Esophagus muscularis mucosa (tissue), 4 donors: ENCODE measurements around the gene CD96. TPM values are rescaled to one million over a fixed set of nuclear protein-coding genes. Genes with fewer than 3 reads are reported as not detected.

Experiments
- DNase-seq: peaks from one replicate; pipeline ENCODE4 v3.0.0-alpha.2; 2017; ENCODE audit errors: extremely low spot score
- H3K27ac ChIP-seq, 4 donors: fragments of 200-600 bp; sonication (generic); replicated peaks in 1 of 4; 1 replicate in 3 of 4; 2 replicates in 1 of 4; pipeline ENCODE4 v1.5.1; 2016 to 2019; ENCODE audit warnings: mild to moderate bottlenecking in 1 of 4
- H3K27me3 ChIP-seq, 4 donors: fragments of 200-600 bp; sonication (generic); one replicate each; pipeline versions ENCODE4 v1.5.1 to v1.6.0; 2016 to 2019
- H3K36me3 ChIP-seq, 4 donors: fragments of 200-600 bp; sonication (generic); one replicate each; pipeline ENCODE4 v1.5.1; 2016 to 2019
- H3K4me1 ChIP-seq, 4 donors: fragments of 200-600 bp; sonication (generic); one replicate each; pipeline ENCODE4 v1.5.1; 2016 to 2019
- H3K4me3 ChIP-seq, 4 donors: fragments of 200-600 bp; sonication (generic); 1 replicate in 2 of 4; 2 replicates in 2 of 4; pipeline ENCODE4 v1.5.1; 2016 to 2019; ENCODE audit warnings: mild to moderate bottlenecking in 4 of 4, moderate library complexity in 1 of 4
- H3K9me3 ChIP-seq, 4 donors: fragments of 200-600 bp; sonication (generic); 1 replicate in 3 of 4; 2 replicates in 1 of 4; pipeline ENCODE4 v1.5.1; 2016 to 2019
- EP300 ChIP-seq: sonication (generic); formaldehyde crosslinking; IDR thresholded peaks from one replicate; pipeline ENCODE4 v1.6.1; 2017; ENCODE audit warnings: antibody characterized with exemption
- POLR2A ChIP-seq: fragments of 450-650 bp; IDR thresholded peaks from one replicate; pipeline ENCODE4 v1.6.1; 2017; ENCODE audit warnings: antibody characterized with exemption, moderate library complexity, mild to moderate bottlenecking, low read depth
- POLR2AphosphoS5 ChIP-seq, 2 donors: sonication (generic); formaldehyde crosslinking; IDR thresholded peaks; one replicate each; pipeline ENCODE4 v1.6.1; 2017; ENCODE audit warnings: antibody characterized with exemption in 2 of 2
- WGBS: methylation state at CpG from one replicate; pipeline ENCODE4 v1.1.5; 2018; 5-methylcytosine and 5-hydroxymethylcytosine counted together
- intact Hi-C: fragments of 100-400 bp; cut with DNase I; formaldehyde crosslinking; loops from one replicate; pipeline ENCODE4 v1.15.1; 2023
- total RNA-seq, 4 donors: library from RNA; depleted of rRNA; stranded (reverse); fragments of >200 nt; gene quantifications; one replicate each; pipeline versions ENCODE4 v1.1.0 to v1.2.1, GENCODE V29; 2016
- TF ChIP-seq, protein P1 (sequence below), 3 experiments: fragments of 200-600 bp in 2 of 3; fragments of 450-650 bp in 1 of 3; sonication (generic) in 2 of 3; IDR thresholded peaks; one replicate each; pipeline ENCODE4 v1.5.1; 2017 to 2019; ENCODE audit warnings: antibody characterized with exemption in 3 of 3, mild to moderate bottlenecking in 2 of 3, moderate library complexity in 1 of 3

CD96 gene
- total RNA-seq, 4 donors from 2014 or later: 0.17 to 1.5 (median 0.43) TPM

DNA sequence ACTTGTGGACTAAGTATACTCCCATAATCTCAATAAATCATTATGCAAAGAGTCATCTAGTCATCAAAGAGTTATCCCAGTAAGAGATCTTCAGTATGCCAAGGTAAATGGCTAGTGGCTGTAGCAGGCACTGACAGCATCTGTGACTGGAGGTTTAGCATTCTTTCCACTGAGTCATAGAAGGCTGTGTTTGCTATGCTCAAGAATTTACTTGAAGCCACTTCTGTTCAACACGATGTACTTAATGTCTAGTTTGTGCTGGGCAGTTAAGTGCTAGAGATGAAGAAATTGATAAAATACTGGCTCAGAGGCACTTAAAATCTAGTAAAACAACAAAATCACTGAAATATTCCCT, 40.1 kb downstream of the CD96 start:
- no peaks in the 10 kb centered on the region for H3K36me3 ChIP-seq
- H3K27ac ChIP-seq: no peak overlapping the region
- no peak overlapping the region for H3K4me3 ChIP-seq
- no peak for DNase-seq
- WGBS: 63% methylated on average over 1 of the region's 1 CpG
- H3K9me3 ChIP-seq: no peaks in the 10 kb centered on the region
- H3K4me1 ChIP-seq: no peaks in the 10 kb centered on the region
- H3K27me3 ChIP-seq: no peaks in the 10 kb centered on the region
- TF ChIP-seq POLR2A: no peak
- TF ChIP-seq EP300: no peak
- TF ChIP-seq, protein P1, sequence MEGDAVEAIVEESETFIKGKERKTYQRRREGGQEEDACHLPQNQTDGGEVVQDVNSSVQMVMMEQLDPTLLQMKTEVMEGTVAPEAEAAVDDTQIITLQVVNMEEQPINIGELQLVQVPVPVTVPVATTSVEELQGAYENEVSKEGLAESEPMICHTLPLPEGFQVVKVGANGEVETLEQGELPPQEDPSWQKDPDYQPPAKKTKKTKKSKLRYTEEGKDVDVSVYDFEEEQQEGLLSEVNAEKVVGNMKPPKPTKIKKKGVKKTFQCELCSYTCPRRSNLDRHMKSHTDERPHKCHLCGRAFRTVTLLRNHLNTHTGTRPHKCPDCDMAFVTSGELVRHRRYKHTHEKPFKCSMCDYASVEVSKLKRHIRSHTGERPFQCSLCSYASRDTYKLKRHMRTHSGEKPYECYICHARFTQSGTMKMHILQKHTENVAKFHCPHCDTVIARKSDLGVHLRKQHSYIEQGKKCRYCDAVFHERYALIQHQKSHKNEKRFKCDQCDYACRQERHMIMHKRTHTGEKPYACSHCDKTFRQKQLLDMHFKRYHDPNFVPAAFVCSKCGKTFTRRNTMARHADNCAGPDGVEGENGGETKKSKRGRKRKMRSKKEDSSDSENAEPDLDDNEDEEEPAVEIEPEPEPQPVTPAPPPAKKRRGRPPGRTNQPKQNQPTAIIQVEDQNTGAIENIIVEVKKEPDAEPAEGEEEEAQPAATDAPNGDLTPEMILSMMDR (IDR thresholded peaks at IDR 0.05): no peak
- TF ChIP-seq POLR2AphosphoS5 (IDR thresholded peaks at IDR 0.05): no peak
- intact Hi-C loops: no loop called here

DNA sequence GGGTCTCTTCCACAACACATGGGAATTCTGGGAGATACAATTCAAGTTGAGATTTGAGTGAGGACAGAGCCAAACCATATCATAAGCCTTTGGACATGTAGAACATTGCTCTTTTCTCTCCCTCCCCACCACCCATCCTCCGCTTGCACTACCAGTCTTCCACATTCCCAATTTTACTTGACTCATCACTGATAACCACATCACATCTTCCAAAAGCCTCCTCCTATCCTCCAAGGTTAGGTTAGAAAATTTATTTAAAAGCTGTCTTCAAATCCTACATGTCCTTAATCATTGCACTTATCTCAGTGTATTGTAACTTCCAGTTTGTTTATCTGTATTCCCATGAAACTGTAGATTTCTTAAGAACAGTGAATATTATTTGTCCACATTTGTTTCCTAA, 42.7 kb downstream of the CD96 start:
- Histone ChIP-seq H3K9me3 (no peaks in the 10 kb centered on the region), H3K36me3 (no peaks in the 10 kb centered on the region), H3K27me3 (no peaks in the 10 kb centered on the region), H3K4me1 (no peaks in the 10 kb centered on the region), H3K4me3 (no peak overlapping the region), H3K27ac (no peak overlapping the region)
- TF ChIP-seq POLR2AphosphoS5 (IDR thresholded peaks at IDR 0.05) (no peak), EP300 (no peak), POLR2A (no peak)
- TF ChIP-seq, protein P1 (IDR thresholded peaks at IDR 0.05): no peak
- DNase-seq: no peak
- intact Hi-C loops: no loop called here
- 93% methylated on average over 1 of the region's 1 CpG for WGBS

DNA sequence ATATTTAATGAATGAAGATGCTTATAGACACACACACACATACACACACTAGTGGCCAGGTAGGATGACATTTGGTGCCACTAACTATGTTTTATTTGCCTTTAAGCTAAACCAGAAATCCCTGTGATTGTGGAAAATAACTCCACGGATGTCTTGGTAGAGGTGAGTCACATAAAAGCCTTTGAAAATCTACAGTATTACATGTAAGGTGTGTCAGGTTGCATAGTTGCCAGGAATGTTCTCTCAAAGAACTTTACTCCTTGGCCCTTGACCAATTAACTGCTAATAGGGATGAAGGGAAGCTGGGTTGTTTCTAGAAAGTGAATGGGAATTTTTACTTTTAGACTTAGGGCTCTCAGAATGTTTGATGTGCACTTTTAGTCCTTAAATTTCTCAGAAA, 43.2 kb downstream of the CD96 start:
- H3K4me3 ChIP-seq: no peak overlapping the region
- no peak for DNase-seq
- H3K9me3 ChIP-seq: no peaks in the 10 kb centered on the region
- intact Hi-C loops: no loop called here
- no peak overlapping the region for H3K27ac ChIP-seq
- TF ChIP-seq EP300 (no peak), POLR2AphosphoS5 (IDR thresholded peaks at IDR 0.05) (no peak), POLR2A (no peak)
- TF ChIP-seq, protein P1 (IDR thresholded peaks at IDR 0.05): no peak
- WGBS: 77% methylated on average over 1 of the region's 1 CpG
- no peaks in the 10 kb centered on the region for H3K36me3 ChIP-seq
- H3K4me1 ChIP-seq: no peaks in the 10 kb centered on the region
- H3K27me3 ChIP-seq: no peaks in the 10 kb centered on the region

DNA sequence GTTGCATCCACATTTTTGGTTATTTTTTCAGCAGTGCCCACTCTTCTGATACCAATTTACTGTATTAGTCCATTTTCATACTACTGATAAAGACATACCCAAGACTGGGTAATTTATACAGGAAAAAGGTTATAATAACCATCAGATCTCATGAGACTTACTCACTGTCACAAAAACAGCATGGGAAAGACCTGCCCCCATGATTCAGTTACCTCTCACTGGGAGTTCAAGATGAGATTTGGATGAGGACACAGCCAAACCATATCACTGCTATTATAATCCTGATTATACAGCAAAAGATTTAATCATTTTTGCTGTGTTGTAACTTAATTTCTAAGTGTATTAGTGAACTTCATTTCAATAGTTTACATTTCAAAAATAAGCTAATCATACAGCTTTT, 46.5 kb downstream of the CD96 start:
- Histone ChIP-seq H3K9me3 (no peaks in the 10 kb centered on the region), H3K27me3 (no peaks in the 10 kb centered on the region), H3K4me1 (no peaks in the 10 kb centered on the region), H3K36me3 (no peaks in the 10 kb centered on the region), H3K4me3 (no peak overlapping the region), H3K27ac (no peak overlapping the region)
- TF ChIP-seq POLR2A: no peak
- TF ChIP-seq POLR2AphosphoS5 (IDR thresholded peaks at IDR 0.05): no peak
- TF ChIP-seq, protein P1 (IDR thresholded peaks at IDR 0.05): no peak
- no peak for TF ChIP-seq EP300
- intact Hi-C loops: no loop called here
- DNase-seq: no peak

DNA sequence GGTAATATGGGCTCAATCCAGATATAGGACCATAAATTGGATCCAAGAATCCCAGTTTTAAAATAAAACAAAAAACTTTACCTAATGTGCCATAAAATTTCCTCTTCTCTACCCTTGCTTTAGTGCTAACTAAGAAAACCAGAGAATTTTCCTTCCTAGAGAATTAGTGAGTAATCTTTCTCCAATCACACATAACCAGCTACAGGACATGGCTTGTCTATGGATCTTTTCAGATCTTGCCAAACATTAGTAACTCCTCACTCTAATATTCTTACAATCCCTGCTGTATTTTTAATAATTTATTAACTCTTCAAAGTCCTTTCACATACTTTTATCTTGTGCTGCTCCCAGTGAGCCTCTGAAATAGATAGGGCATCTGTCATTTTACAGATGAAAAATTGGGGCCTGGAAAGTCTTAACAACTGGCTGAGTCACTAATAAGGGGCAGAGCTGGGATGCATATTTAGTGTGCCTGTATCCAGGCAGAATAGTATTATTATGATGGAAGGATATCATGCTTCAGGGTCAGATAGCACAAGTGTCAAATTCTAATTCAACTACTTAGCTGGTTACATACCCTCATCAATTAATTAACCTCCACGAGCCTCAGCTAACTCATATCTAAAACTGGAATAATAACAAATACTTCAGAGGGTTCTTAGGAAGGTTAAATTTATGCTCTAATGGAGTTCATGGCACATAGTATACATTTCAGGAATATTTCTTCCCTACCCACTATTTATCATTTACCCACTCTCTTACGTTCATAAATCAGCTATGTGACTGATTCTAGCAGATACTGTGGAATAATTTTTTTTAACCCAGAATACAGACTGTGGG, 47.5 kb downstream of the CD96 start:
- no peaks in the 10 kb centered on the region for H3K27me3 ChIP-seq
- no peaks in the 10 kb centered on the region for H3K36me3 ChIP-seq
- H3K4me3 ChIP-seq: no peak overlapping the region
- H3K27ac ChIP-seq: no peak overlapping the region
- intact Hi-C loops: no loop called here
- TF ChIP-seq POLR2A: no peak
- TF ChIP-seq, protein P1 (IDR thresholded peaks at IDR 0.05): no peak
- TF ChIP-seq POLR2AphosphoS5 (IDR thresholded peaks at IDR 0.05): no peak
- no peak for TF ChIP-seq EP300
- no peaks in the 10 kb centered on the region for H3K4me1 ChIP-seq
- no peak for DNase-seq
- WGBS: 39% methylated on average over 2 of the region's 2 CpGs
- no peaks in the 10 kb centered on the region for H3K9me3 ChIP-seq
